Measurements from ENCODE around the gene YY1. TPM values are rescaled to one million over a fixed set of nuclear protein-coding genes. Genes with fewer than 3 reads are reported as not detected.
"Not testable (repeated sequence)": the region's sequence is repeated elsewhere in the genome, so short reads cannot be mapped to it uniquely, and the experiment has no call there.

Gene YY1
- polyA plus RNA-seq (2014; cell fraction: cytosol; rRNA removed): 25.7 and 28.4 TPM in 2 replicates
- polyA plus RNA-seq (2014; cell fraction: nucleus; rRNA removed): 24.4 and 31.4 TPM in 2 replicates

DNA sequence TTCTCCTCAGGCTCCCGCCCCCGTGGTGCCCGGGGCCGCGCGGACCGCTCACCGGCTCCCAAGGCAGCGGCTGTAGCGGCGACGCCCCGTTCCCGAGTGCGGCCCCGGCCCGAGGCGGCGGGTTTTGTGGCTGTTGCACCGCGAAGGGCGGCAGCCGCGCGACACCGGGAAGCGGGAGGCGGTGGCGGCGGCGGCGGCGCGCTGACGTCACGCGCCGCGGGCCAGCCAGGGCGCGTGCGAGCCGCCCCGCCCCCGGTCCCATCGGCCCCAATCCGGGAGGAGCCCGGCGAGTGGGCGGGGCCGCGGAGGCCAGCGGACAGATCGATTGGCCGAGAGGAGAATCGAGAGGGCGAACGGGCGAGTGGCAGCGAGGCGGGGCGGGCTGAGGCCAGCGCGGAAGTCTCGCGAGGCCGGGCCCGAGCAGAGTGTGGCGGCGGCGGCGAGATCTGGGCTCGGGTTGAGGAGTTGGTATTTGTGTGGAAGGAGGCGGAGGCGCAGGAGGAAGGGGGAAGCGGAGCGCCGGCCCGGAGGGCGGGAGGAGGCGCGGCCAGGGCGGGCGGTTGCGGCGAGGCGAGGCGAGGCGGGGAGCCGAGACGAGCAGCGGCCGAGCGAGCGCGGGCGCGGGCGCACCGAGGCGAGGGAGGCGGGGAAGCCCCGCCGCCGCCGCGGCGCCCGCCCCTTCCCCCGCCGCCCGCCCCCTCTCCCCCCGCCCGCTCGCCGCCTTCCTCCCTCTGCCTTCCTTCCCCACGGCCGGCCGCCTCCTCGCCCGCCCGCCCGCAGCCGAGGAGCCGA, at the start of gene YY1:
Gene YY1 (plus strand): TSS at position 726 of the 792 bp plus-strand sequence. CDS start 101 bp downstream, outside the sequence.
- DNase-seq (ENCODE audit: low spot score): peak; percentile 90

DNA sequence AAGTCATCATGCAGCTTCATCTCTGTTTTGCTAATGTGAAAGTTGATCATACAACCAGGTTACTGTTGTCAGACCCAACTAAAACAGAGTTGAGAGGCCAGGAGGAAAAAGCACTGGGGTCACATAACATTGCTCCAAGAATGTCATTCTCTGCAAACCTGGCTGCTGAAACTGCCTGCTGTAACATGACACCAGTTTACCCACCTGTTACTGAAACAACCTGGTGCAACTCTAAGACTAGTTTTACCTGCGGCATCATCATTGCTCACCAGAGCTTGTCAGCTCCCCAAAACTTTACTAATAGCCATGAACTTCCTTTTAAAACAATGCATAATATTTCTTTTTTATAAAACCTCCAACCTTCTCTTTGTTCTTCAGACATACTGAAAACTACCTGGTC, 48.8 kb upstream of the YY1 start:
- DNase-seq (ENCODE audit: low spot score): no peak

DNA sequence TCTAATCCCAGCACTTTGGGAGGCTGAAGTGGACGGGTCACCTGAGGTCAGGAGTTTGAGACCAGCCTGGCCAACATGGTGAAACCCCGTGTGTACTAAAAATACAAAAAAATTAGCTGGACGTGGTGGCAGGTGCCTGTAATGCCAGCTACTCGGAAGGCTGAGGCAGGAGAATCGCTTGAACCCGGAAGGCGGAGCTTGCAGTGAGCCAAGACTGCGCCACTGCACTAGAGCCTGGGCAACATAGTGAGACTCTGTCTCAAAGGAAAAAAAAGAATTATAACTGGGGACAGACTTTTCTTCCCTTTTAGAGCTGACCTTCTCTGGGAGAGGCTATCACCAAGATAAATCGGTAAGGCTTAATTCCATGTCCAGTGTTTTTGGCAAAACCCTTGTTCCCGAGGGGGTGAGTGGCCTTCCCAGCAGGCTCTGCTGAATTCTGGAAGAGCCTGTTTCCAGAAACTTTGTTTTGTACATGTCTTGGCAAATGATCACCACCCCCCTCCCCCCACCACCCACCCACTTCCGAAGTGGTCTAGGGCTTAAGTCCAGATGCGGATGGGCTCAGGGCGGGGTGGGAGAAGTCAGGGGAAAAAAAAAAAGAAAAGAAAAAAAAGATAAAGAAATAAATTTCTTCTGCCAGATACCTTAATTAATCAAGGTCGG, 47.2 kb upstream of the YY1 start:
- no peak for DNase-seq (ENCODE audit: low spot score)

DNA sequence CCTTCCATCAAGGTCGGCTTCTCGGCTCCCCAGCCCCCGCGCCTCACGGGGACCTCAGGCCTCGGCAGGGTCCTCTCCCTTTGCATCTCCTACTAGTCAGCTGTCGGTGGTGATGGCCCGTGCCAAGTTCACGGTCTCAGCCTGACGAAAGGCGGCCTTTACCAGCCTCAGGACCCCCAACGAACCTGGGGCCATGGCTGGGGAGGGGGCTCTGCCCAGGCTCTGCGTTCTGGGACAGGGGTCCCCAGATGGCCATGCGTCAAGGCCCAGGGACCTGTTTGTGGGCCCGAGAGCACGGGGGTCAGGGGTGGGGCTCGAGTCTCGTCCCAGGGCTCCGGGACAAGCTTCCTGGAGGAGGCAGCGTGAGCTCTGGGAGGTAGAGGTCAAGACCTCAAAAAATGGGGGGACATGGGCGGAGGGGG, 46.7 kb upstream of the YY1 start:
- no peak for DNase-seq (ENCODE audit: low spot score)

DNA sequence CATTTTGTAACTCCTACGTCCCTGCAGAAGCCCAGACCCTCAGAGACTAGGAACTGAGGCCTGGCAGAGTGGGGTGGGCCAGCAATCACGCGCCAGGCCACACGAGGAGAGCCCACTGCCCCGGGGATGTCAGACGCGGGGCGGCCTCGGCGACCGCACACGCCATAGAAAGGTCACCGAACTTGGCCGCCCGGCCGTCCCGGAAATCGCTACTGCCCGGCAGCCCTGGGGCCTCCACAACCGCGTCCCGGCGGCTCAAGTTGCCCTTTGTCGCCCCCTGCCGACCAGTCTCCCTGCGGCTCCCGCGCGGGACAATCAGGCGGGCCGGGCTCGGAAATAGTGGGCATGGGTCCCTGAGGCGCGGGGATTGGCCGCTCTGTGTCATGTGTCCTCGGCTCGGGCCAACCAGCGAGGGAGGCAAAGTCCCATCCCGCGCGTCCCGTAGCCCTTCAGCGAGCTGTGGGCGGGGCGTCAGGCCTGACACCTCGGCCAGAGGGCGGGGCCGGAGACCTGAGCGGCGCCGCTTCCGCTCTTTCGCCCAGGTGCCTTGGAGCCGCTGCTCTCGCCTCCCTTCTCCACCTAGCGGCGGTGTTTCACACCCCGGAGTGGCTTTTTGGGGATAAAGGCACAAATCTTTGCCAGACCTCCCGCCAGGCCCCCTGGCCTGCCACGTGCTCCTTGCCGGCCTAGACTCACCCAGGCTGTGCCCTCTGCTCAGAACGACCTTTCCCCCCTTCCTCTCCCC, 46.1 kb upstream of the YY1 start:
- peak; percentile 95 for DNase-seq (ENCODE audit: low spot score)

DNA sequence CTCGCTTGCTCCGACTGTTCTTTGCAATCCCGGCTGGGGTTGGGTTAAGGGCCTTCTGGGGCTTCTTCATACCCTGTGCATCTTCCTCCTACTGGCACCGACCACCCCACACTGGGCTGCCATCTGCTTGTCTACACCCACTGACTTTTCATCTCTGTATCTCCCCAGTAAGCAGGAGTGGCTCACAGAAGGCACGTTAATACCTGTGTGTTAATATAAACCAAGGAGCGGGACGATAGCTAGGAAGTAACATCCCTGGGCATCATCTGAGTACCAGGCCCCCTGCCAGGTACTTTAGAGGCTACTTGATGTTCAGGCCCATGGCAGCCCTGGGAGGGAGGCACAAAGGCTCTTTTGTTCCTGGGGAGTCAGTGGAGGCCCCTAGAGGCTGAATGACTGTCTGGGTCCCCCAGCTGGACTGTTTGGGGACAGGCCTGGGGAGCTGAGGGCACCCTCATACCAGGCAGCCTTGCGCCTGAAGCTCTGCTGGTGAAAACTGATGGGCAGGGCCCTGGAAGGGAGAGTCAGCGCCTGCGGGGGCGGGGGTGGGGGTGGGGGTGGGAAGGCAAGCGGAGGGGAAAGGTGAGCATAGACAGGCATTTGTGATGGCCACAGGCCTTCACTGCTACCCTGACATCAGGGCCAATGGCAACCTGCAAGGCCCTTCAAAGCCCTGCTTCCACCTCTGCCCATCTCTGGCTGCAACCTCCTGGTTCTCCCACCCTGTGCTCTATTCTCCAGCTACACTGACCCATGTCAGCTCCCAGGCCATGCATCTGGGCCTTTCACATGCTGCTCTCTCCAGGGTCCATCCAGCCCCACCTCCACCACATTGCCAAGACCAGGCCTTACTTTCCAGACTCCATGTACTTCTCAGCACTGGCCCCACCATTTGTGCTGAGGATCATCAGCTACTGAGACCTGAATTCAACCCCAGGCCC, 45.3 kb upstream of the YY1 start:
- no peak for DNase-seq (ENCODE audit: low spot score)

DNA sequence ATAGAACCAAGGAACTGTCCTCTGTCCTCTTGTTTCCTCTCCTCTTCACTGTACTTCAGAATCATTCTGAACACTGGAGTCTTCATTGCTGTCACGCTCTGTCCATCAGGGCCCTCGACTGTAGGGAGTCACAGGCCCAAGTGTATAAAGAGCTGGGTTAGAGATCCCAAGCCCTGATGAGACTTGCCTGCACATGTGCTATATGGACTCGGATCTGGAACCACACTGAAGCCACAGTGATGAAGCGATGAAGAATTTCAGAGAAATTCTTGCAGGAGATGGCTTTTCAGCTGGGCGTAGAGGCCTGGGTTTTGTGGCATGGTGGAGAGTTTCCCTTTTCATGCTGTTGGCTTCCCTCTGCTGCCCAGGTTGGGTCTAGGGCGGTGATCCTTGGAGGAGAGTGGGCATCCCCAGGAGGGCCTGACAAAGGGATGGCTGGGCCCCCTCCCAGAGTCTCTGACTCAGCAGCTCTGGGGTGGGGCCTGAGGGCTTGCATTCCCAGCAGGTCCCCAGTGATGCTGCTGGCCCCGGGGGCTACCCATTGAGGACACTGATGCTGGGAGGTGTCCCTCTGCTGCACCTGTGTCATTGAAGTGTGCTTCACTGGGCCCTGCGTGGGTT, 39.6 kb upstream of the YY1 start:
- DNase-seq (ENCODE audit: low spot score): no peak

DNA sequence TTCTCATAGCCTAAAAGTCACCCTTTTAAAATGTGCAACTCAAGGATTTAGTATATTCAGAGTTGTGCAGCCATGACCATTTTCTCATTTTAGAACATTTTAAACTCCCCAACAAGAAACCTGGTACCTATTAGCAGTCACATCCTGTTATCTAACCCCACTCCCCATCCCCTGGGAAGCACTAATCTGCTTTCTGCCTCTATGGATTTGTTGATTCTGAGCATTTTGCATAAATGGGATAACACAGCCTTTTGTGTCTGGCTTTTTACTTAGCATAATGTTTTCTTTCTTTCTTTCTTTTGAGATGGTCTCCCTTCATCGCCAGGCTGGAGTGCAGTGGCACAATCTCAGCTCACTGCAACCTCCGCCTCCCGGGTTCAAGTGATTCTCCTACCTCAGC, 38.6 kb upstream of the YY1 start:
- DNase-seq (ENCODE audit: low spot score): no peak

DNA sequence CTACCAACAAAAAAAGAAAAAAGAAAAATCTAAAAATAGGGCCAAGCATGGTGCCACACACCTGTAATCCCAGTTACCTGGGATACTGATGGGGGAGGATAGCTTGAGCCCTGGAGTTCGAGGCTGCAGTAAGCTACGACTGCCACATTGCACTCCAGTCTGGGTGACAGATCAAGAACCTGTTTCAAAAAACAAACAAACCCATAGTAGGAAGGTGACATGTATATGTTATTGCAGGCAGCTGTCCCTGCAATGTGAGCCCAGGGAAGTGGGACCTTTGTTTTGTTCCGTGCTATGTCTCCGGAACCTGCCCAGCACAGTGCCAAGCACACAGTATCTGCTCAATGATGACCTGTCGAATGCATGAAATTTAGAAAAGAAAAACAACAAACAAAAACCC, 37.2 kb upstream of the YY1 start:
- no peak for DNase-seq (ENCODE audit: low spot score)

DNA sequence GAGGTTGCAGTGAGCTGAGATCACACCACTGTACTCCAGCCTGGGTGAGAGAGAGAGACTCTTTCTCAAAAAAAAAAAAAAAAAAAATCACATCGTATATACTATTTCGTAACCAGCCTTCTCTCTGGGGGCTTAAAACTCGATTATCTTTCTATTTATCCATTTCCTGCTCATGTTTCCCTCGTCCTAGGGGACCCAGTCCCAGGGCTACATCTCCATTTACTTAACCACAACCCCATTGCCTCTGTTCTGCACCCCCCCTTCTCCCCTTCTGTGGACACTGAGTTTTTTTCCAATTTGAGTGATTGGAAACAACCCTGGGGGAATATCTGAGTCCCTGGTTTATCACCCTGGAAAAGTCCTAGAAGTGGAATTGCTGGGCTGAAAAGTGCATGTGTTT, 36.2 kb upstream of the YY1 start:
- no peak for DNase-seq (ENCODE audit: low spot score)

DNA sequence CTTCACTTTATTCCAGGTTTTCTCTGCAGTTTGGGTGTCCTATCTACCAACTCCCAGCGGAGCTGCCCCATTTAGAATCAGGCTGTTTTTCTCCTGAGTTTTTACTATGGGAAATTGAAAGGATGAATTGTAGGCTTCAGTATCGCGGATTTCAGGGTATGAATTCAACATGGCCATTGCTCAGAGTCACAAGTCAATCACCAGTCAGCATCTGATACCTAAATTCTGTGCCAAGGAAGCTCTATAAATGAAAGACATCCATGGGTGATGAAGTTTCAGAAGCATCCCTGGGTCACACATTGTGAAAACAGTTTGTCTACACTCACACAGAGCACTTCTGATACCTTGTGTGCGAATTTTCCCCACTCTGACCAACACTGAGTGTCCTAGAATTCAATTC, 35.8 kb upstream of the YY1 start:
- DNase-seq (ENCODE audit: low spot score): no peak

DNA sequence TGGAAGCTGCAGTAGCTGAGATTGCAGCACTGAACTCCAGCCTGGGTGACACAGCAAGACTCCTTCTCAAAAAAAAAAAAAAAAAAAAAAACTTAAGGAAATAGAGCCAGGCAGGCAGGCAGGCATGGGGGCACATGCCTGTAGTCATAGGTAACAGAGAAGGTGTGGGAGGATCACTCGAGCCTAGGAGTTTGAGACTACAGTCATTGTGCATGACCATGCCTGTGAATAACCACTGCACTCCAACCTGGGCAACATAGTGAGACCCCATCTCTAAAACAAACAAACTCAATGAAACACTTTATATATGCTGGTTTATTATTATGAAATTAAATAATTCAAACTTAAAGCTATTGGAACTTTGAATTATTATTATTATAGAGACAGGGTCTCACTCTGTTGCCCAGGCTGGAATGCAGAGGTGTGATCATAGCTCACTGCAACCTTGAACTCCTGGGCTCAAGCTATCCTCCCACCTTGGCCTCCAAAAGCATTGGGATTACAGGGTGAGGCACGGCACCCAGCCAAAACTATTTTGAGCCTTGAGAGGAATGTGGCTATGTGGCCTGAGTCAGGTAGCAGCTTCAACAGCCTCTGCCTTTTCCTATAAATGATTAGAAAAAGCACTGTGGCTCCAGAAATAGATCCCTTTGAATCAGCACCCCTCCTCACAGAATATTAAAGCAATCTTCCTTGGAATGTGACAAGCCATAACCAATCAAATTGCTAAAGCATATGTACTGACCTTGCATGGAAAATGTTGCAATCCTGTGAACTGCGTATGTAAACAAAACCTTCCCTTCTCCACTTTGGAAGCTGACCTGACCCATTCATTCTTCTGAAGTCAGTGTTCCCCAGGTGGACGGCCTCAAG, 34.7 kb upstream of the YY1 start:
- DNase-seq (ENCODE audit: low spot score): no peak

DNA sequence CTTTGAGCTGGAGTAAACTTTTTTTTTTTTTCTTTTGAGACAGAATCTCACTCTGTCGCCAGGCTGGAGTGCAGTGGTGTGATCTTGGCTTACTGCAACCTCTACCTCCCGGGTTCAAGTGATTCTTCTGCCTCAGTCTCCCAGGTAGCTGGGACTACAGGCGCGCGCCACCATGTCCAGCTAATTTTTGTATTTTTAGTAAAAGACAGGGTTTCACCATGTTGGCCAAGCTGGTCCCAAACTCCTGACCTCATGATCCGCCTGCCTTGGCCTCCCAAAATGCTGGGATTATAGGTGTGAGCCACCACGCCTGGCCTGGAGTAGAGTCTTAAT, 34.1 kb upstream of the YY1 start:
- not testable (repeated sequence) for DNase-seq (ENCODE audit: low spot score)

DNA sequence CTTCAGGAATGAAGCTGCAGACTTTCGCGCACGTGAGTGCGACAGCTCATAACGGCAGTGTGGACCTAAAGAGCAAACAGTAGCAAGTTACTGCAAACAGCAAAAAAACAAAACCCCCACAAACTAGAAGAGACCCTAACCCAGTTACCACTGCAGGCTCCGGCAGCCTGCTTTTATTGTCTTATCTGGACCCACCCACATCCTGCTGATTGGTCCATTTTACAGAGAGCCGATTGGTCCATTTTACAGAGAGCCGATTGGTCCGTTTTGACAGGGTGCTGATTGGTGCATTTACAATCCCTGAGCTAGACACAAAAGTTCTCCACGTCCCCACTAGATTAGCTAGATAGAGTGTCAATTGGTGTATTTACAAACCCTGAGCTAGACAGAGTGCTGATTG, 31.4 kb upstream of the YY1 start:
- DNase-seq (ENCODE audit: low spot score): not testable (repeated sequence)

DNA sequence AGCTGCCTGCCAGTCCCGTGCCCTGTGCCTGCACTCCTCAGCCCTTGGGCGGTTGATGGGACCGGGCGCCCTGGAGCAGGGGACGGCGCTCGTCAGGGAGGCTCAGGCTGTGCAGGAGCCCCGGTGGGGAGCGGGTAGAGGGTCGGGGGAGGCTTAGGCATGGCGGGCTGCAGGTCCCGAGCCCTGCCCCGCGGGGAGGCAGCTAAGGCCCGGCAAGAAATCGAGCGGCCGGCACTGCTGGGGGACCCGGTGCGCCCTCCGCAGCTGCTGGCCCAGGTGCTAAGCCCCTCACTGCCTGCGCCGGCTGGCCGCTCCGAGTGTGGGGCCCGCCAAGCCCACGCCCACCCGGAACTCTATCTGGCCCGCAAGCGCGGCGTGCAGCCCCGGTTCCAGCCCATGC, 30.8 kb upstream of the YY1 start:
- DNase-seq (ENCODE audit: low spot score): not testable (repeated sequence)

DNA sequence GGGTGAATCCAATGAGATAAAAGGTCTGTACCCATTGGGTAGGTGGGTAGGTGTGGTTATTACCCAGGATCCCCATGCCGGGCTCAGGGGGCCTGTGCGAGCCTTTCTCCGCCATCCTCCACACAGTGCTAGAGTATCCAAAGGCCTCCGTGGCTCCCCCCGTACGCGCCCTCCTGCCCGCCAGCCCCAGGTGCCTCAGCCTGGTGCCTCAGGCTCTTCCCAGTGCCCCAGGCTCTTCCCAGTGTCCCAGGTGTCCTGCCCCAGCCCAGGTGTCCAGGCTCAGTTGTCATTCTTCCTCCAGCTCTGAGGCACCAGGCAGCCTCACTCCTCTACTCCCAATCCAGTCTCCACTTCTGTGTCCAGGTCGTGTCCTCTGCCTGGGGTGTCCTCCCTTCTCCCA, 27.6 kb upstream of the YY1 start:
- no peak for DNase-seq (ENCODE audit: low spot score)

DNA sequence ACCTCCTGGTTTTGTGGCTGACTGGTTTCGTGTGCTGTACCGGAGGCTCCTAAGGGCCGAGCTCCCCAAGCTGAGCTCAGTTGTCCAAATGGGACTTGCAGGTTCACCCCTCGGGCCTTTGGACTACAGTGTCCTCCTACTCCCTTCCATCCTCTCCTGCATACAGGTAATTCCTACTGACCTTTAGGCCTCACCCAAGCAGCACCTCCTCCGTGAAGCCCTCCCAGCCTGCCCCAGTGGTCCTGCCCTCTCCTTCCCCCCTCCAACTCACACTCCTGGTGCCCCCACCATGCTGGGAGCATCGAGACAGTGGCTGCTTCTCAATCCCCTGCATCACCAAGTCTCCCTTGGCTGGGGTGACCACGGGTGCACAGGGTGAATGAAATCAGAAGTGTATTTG, 27.1 kb upstream of the YY1 start:
- DNase-seq (ENCODE audit: low spot score): no peak

DNA sequence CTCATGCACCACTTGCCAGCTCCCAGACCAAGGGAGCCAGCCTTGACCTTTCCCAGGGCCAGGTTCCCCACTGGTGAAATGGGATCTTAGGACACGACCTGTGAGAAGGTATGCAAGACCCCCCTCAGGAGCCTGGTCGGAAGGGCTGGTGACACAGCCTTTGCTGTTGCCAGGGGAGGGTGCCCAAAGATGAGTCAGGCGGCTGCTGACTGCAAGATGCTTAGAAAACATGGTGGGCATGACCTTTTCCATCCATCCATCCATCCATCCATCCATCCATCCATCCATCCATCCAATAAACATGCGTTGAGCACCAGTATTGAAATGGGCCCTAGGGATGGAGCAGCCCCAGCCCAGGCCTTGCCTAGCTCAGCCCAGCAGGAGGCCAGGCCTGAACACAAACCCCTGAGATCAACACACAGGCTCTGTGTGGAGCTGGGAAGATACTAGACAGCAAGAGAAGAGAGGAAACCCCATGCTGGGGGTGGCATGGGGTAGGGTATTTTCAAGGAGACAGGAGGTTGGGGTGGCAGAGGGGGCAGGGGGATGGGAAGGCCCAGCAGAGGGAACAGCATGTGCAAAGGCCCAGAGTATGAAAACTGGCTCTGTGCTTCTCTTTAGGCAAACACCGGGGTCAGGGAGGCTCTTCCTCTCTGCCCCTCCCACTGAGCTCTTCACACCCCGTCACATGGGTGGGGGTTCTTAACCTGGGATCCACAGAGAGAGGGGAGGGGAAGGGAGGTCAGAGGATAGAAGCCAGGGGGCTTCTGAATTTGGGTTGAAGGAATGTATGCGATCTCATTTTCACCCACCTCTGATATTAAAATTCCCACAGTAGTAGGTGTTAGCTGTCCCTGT, 26.2 kb upstream of the YY1 start:
- DNase-seq (ENCODE audit: low spot score): no peak

DNA sequence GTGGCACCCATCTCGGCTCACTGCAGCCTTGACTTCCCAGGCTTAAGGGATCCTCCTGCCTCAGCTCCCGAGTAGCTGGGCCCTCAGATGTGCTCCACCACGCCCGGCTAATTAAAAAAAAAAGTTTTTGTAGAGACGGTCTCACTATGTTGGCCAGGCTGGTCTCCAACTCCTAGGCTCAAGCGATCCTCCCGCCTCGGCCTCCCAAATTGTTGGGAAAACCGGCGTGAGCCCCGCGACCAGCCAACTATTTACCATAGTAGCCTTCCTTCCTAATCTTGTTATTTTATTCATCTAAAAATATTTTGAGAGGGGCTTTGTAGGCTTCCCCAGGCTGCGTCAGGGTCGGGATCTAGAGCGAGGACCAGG, 25.4 kb upstream of the YY1 start:
- DNase-seq (ENCODE audit: low spot score): no peak
